HG02798 (cell line): ENCODE results near the gene BSPRY.
"Not testable (repeated sequence)": the region's sequence is repeated elsewhere in the genome, so short reads cannot be mapped to it uniquely, and the experiment has no call there.

Source experiments
- ATAC-seq: cut with Tn5 transposase; IDR thresholded peaks from one replicate; pipeline ENCODE4 v1.9.1; 2021; ENCODE audit warnings: mild to moderate bottlenecking; ENCODE audit not compliant: unreplicated experiment, poor library complexity

BSPRY gene

DNA sequence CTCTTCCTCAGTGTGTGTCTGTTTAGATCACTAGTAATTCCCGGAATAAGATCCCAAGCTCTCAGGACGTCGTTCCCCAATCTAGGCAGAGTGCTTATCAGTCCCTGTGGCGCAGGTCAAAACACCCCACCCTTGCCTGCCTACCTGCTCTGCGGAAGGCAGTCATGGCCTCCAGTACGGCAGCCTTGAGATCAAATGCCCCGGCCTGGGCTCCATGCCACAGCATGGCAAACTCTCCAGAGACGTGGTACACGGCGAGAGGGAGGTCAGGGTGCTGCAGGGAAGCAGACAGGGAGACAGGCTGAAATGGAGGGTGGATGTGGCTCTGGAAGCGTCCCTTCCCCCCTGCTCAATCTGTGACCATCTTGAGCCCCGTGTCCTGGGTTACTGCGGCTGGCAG, 39.5 kb downstream of the BSPRY start:
- no peak for ATAC-seq

DNA sequence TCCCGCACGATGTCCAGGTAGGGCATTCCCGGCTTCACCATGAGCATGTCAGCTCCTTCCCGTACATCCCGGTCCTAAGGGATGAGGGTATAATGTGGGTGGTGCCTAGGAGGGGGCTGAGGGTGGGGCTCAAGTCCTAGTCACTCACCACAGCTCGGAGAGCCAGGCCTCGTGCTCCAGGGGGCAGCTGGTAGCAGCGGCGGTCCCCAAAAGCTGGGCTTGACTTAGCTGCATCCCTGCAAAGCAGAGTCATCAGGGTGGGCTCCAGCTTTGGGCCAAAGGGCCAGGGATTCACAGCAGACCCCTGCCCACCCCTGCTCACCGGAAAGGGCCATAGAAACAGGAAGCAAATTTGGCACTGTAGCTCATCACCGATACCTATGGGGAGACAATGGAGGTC, 40.1 kb downstream of the BSPRY start:
- ATAC-seq = no peak

DNA sequence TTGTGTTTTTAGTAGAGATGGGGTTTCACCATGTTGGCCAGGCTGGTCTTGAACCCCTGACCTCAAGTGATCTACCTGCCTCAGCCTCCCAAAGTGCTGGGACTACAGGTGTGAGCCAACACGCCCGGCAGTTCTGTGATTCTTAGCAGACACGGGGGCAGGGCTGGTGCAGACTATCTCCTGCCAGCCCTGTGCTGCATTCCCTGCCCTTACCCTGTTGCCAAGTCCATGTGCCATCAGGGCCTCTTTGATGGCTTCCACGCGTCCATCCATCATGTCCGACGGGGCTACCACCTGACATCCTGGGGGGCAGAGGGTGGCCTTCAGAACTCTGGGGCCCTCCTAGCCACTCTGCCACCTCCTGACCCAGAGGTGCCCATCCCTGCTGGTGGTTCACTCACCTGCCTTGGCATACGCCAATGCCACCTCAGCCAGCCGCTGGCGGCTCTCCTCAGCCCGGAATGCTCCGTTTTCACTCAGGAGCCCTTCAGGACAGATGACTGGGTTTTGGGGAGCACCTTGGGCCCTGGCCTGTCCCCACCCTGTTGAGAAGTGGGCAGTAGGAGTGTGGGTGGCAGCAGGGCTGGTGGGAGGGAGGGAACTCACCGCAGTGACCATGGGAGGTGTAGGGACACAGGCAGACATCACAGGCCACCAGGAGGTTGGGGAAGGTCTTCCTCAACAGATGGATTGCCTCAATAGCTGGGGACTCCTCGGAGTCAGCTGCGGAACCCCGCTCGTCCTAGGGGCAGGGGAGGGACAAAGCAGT, 41.0 kb downstream of the BSPRY start:
- no peak for ATAC-seq

DNA sequence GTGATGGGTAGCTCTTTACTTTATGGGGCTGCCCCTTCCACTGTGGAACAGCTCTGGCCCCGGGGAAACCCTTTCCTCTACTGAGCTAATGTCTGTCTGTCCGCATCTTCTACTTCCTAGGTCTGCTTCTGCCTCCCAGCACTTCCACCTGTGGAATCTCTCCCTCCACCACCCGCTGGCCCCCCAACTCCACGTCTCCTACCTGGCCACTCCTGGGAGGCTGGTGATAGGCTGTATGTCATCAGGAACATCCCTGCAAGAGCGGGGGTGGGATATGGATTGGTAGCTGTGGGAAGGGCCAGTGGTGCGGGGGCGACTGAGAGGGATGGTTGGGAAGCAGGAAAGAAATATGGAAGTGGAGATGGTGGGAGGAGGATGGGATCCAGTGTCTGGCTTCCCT, 42.6 kb downstream of the BSPRY start:
- no peak for ATAC-seq

DNA sequence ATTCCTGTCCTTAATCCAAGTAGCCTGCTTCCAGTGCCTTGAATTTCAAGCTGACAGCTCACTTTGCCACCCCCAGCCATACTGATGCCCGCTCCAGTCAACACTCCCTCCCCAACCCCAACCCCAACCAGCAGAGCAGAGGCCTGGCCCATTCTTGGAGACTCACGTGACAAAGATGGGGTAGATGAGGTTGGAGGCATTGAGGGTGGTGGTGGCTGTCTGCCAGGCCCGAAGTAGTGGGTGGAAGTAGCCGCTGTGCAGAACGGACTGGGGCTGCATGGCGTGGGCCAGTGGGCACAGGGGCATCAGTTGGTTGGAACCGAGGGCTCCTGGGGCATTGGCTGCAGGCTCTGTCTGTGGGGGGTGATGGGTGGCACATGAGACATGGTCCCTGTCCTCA, 43.9 kb downstream of the BSPRY start:
- no peak for ATAC-seq

DNA sequence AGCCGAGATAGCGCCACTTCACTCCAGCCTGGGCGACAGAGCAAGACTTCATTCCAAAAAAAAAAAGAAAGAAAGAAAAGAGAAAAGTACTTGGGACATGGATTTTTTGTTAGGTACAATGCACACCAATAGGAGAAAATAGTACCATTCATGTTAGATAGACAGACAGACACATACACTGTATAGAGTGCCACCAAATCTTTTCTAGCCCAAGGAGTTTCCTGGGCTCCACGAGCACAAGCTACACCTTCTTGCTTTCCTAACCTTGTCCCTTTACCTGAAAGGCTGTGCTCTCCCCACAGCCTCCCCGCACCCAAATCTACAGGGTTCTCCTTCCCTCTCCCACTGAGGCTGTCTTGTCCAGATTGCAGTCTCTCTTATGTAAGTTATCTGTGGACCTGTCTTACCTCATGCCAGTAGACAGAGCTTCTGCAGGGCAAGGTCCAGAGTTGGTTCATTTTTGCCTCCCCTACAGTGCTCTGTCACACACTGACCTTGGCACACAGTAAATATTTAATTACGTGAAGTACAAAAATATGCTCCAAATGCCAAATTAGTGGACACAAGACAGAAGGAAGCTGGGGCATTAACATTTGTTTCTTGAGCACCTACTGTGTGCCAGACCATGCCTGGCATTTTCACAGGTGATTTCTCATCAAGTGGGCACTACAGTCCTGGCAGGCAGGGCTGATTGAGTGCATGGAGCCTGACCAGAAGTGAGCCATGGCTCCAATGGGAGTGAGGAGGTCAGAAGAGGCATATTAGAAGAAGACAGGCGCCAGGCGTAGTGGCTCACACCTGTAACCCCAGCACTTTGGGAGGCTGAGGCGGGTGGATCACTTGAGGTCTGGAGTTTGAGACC, 45.9 kb downstream of the BSPRY start:
- ATAC-seq = no peak

DNA sequence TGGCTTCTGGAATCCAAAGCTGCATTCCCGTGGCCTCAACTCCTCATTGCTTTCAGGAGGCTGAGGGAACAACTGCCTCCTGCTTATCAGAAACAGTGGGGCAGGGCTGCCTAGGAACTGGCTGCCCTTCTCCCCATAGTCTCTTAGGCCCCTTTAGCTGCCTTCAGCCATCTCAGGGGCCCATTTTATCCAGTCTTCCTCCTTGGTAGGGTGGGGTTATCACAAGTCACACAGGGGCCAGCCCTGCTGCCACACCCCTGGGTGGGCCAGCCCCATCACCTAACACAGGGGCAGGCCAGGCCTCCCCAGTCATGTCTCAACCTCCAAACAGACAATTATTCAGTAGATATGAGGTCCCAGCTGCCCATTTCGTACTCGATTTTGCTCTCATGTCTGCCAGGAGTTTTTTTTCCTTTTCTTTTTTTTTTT, 47.9 kb downstream of the BSPRY start:
- no peak for ATAC-seq

DNA sequence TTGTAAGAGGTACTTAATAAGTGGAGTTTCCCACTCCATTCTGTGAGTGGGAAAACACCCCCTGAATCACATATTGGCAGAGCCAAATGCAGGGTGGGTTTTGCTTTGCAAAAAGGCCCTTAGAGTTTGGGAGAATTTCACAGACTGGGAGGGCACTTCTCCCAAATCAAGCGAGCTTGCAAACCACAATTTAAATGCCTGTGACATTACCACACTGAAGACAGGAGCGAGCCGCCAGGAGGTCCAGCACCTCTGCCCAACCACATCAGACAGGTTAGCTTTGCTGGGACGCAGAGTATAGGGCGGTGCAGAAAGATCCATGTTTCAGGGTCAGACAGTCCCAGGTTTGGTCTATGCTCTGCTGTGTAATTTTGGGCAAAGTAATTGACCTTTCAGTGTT, 49.5 kb downstream of the BSPRY start:
- no peak for ATAC-seq

DNA sequence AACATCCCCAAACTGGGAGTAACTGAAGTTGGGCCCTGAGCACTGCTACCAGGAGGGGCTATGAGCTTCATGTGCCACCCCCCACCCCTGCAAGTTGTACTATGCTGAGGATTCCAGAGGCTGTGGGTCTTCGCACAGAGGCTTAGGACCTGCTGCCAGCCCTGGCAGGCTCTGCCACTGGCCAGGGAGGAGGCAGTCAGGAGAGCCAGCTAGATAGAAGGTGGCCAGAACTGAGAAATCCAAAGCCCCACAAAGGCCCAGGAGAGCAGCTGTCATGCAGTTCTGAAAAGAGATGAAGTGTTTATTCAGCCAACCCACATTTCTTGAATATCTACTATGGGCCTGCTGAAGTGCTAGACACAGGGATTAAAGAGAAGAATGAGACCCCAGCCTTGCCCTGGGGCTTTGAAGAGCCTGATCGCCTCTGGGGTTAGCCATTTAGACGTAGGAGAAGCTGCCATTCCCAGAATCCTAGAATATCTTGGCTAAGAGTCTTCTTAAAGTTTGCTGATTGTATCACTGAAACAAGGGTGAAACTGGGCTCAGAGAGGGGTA, 50.4 kb downstream of the BSPRY start:
- no peak for ATAC-seq

DNA sequence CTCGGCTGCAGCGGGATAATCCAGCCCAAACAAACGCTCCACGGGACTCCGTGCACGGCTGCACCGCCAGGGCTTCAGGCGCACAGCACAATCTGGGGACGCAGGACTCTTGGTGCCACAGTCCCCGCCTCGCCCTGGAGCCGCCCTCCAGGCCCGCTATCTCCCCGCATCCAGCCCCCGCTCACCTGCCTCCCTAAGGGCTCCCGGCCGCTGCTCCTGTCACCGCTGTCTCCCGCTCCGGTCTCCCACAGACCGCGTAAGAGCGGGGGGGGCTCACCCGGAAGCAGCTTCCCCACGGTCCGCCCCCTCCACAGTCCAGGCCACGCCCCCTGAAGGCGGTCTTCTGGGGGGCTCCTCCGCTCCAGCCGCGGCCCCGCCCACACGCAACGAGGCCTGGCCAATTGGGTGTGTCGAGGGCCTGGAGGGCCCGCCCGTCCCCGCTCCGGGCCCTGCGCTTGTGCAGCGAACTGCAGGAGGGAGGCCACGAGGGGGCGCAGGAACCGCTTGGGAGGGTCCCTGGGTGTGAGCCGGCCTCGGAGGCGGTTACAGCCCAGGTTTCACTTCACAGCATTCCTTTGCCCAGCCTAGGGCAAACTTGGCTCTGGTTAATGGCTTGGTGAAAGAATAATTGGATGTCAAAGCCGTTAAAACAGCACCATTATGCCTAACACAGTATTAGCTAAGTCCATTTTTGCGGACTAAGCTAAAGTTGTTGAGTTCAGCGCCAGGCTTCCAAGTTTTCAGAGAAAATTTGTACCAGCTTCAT, 51.9 kb downstream of the BSPRY start, which contains the start of gene ALAD:
Gene ALAD, minus strand, starts transcription at position 258 of the 766 bp plus-strand sequence. CDS start 7,725 bp downstream, outside the sequence.
- ATAC-seq = peak; percentile 100

DNA sequence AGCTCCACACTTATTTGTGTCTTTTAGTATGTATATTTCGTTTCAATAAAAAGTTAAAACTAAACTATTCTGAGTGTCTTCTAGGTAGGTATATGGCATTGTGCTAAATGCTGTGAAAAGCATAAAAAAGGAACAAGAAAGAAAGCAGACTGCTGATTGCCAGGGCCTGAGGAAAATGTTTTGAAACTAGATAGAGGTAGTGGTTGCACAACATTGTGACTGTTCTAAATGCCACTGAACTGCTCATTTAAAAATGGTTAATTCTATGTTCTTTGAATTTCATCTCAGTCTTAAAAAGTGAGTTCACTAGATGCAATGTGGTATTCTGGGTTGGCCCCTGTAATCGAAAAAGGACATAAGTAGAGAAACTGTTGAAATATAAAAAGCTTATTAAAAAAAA, 54.3 kb downstream of the BSPRY start:
- ATAC-seq = no peak

DNA sequence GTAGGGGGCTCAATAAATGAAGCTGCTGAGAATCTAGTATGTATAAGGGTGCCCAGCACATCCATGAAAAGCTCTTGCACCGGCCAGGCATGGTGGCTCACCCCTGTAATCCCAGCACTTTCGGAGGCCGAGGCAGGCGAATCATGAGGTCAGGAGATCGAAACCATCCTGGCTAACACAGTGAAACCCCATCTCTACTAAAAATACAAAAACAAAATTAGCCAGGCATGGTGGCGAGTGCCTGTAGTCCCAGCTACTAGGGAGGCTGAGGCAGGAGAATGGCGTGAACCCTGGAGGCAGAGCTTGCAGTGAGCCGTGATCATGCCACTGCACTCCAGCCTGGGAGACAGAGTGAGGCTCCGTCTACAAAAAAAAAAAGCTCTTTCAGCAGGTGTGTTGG, 57.0 kb downstream of the BSPRY start:
- not testable (repeated sequence) for ATAC-seq

DNA sequence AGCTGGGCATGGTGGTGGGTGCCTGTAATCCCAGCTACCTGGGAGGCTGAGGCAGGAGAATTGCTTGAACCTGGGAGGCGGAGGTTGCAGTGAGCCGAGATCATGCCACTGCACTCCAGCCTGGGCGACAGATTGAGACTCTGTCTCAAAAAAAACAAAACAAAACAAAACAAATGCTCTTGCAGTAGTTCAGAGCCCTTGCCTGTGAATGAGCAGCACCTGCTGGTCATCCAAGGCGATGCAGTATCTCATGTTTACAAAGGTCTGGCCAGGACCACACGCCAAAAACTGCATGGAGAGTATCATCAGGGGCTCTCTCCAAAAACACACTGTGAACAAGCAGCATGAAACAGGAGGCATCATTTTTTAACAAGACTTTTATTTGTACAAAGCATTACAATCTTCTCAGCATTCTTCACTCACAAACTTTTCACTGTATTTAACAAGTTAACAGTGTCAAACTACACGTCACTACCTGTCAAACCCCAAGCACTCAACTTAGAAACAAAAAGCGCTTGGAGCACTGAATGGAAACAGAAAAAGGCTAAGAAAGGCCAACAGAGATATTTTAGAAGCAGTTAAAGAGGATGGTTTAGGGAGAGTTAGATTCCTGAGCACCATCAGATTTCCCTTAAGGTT, 57.7 kb downstream of the BSPRY start:
- peak; percentile 36 for ATAC-seq

DNA sequence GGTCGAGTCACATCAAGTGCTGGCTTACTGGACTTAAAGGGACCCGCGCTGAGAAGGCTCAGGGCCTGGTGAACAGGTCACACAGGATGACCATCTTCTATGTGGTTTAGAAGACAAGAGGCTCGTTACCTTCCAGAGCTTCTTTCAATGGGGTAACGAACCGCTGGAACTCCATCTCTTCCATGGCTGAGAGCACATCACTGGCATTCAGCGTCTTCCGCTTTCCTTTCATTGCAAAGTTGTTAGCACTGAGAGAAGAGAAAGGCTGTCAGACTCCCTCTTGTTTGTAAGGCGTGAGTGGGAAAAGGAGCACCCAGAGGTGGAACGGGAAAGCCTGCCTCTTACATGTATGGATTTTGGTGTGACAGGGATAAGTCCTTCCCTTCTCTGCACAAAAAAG, 60.1 kb downstream of the BSPRY start:
- ATAC-seq = no peak

DNA sequence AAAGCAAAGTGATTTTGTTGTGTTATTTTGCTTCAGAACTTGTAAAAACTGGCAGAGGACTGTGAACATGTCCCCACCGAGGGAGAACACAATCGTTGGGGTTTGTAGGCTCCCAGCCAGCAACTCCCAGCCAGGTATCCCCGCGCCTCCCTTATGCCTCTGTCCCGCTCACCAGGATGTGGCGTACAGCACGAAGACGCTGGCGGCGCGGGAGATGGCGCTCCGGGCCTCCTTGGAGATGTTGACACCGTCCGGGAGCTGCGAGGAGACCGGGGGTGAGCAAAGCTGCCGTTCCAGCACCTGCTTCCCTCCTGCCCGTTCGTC, 60.5 kb downstream of the BSPRY start:
- ATAC-seq = peak; percentile 1

DNA sequence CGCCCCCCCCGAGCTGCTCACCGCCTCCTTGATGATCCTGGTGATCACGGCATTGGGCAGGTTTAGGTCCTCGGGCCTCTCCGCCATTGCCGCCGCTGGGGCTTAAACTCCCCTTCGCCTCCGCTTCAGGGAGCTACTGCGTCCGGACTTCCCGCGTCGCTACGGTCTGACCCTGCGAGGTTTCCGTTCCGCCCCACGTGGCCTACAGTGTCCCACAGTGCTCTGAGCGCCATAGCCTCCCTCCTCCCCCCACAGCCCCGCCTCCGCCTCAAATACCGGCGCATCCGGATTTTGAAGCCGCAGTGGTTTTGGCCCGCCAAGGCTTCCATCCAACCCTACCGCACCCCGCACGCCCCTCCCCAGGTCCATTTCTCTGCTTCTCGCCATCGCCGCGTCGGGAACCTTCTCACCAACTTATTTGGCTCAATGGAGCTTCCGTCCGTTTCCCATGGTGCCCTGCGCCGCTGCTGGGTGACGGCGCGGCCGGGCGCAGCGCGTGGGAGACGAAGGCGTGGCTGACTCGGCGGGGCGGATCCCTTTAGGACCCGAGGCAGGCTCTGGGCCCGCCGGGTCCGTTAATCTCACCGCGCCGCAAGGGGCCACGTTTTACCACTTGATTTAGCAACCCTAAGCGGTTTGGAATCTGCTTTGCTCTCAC, 61.0 kb downstream of the BSPRY start, which contains the start of the genes C9orf43 and POLE3:
Gene C9orf43, plus strand, starts transcription at position 541 of the 658 bp plus-strand sequence. CDS start 2,747 bp downstream, outside the sequence.
Gene POLE3, minus strand, starts transcription at position 469 of the 658 bp plus-strand sequence. Its CDS starts 382 bp downstream, at position 87.
- ATAC-seq = peak; percentile 93

DNA sequence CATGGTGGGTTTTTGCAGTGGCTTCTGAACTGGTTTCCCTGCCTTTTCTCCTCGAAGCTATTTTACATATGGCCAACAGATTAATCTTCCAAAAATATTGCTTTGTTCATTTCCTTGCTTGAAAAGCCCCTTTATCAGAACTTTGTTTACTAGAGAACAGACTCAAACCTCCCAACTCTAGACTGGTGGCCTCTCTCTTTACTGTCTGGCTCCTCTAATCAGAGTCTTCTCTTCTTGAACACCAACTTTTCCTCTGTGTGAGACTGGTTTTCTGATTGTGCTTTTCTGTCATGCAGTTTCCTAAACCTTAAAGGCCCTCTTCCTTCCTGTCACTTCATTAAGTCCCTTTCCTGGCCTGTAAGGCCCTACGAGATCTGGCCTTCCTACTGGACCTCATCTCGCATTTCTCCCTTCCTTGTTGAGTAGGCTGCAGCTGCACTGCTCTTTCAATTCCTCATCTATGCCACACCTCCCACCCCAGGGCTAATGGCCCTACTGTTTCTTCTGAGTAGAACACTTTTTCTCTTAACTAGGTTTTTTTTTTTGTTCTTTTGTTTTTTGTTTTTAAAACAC, 66.9 kb downstream of the BSPRY start:
- peak; percentile 98 for ATAC-seq

DNA sequence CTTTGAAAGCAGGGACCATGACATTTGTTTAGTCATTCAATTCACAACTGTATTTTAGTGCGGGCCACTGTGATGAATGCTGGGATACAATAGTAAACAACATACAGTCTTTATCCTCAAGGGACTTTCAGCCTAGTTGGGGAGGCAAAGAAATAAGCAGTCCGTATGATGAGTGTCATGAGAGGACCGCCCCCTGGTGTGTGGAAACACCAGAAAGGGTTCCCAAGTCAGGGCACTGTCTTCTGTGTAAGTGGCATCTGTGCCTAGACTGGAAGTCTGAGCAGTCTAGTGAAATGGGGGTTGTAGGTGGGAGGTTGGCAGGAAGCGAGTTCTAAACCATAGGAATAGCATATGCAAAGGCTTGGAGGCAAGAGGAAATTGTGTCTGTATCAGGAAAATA, 68.0 kb downstream of the BSPRY start:
- no peak for ATAC-seq
